Erythroblast (primary cell): ENCODE data around the gene KIF4A.

Source experiments
- GATA1 ChIP-seq: IDR thresholded peaks from 2 replicates; pipeline ENCODE4 v1.6.1; 2011; ENCODE audit warnings: low read depth, mild to moderate bottlenecking, control low read depth, low read length, moderate library complexity
- POLR2A ChIP-seq: IDR thresholded peaks from 2 replicates; pipeline ENCODE4 v1.6.1; 2011; ENCODE audit warnings: mild to moderate bottlenecking, low read length

DNA sequence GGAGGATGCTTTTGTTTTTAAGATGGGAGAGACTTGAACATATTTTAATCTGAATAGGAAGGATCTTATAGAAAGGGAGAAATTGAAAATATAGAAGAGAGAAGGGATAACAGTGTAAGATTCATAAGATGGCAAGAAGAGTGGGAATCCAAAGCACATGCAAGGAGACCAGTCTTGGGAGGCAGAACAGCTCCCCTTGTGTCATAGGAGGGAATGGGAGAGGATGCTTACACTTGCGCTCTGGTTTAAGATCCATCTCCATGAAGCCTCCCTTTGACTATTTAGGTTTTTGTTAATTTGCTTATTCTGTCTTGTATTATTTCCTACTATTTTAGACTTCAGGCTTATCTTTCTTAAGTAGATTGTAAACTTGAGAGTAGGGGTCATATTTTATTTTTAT lies 42.7 kb downstream of the KIF4A start:
- TF ChIP-seq POLR2A: no peak
- TF ChIP-seq GATA1: no peak
